T follicular helper cell (primary cell): ENCODE results near the gene PEAK1.

Experiments used
- DNase-seq: peaks from one replicate; pipeline ENCODE4 v3.0.0-alpha.2; 2020; ENCODE audit warnings: low read depth

Gene PEAK1

DNA sequence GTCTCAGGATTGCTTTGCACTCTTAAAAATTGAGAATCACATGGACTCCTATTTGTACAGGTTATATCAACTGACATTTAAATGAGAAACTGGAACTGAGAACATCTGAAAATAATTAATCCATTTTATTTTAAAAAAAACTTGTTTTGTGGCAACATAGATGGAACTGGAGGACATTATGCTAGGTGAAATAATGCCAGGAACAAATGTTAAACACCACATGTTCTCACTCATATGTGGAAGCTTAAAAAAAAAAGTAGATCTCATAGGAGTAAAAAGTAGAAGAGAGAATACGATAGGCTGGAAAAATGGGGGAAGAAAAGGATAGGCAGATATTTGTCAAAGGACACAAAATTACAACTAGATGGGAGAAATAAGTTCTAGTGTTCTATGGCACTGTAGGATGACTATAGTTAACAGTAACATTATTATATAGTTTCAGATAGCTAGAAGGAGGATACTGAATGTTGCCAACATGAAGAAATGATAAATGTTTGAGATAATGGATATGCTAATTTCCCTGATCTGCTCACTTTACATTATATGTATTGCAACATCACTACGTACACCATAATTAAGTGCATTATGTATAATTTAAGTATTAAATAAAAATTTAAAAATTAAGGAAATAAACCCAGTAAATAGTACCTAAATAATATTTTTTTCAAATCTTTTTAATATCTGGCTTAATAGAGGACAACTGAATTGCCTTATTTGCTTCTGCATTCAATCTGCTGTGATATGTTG is 248.5 kb downstream of the PEAK1 start:
- no peak for DNase-seq

DNA sequence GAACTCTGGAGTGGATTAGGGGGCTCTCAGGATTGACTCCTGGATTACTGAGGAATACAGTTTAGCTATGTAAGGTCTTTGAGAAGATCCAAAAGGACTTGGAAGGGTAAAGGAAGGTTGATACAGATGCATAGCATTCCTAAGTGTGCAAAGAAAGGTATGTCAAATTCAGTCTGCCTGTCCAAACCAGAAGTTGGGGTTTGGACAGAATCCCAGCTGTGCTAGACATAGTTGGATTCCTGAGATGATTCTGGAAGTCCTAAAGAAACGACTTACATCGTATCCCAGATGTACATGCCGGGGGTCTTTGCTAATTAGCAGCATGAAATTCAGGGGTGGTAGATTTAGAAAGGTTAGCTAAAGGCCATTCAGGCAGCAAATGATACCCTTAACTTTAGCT is 251.3 kb downstream of the PEAK1 start:
- no peak for DNase-seq

DNA sequence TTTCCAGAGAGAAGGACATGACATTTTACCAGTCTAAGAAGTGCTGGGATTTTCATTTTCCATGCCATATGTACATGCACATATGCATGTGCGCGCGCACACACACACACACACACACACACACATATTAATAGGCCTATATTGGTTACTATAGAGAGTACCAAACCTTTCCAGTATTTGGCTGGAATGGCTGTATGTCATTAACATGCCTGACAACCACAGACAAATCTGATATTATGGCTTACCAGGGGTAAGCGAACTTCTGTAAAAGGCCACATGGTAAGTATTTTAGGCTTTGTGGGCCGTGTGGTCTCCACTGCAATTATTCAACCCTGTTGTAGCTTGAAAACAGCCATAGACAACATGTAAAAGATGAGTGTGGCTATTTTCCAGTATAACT is 251.8 kb downstream of the PEAK1 start:
- no peak for DNase-seq

GRCh38 chr15:77167406-77167805 is 252.5 kb downstream of the PEAK1 start:
- no peak for DNase-seq

DNA sequence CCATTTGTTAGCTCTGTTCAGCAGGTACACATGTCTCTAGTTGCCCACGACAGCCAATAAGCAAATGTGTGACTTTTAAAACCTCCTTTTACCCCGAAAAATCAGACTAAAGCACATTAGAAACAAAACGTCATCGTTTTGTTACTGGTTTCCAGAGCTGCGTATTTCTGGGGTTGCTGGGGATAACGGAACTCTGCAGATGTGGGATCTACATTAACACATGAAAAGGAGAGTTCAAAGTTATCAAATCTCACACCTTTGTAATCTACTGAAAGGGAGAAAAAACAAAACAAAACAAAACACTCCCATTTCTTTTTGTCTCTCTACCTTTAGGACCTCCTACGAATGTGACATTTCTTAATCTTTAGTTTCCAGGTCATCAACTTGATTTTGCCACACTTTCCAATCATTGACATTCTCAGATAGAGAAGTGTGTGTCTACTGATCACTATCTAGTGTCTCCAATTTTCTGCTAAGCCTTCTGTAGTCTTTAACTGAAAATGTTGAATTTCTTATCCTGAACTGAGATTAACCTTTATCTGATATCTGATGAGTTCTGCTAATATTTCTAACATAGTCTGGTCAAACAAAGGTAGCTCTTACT is 256.0 kb downstream of the PEAK1 start:
- no peak for DNase-seq

- no peak for DNase-seq
Measured at GRCh38 chr15:77162872-77163633, 256.9 kb downstream of the PEAK1 start.

DNA sequence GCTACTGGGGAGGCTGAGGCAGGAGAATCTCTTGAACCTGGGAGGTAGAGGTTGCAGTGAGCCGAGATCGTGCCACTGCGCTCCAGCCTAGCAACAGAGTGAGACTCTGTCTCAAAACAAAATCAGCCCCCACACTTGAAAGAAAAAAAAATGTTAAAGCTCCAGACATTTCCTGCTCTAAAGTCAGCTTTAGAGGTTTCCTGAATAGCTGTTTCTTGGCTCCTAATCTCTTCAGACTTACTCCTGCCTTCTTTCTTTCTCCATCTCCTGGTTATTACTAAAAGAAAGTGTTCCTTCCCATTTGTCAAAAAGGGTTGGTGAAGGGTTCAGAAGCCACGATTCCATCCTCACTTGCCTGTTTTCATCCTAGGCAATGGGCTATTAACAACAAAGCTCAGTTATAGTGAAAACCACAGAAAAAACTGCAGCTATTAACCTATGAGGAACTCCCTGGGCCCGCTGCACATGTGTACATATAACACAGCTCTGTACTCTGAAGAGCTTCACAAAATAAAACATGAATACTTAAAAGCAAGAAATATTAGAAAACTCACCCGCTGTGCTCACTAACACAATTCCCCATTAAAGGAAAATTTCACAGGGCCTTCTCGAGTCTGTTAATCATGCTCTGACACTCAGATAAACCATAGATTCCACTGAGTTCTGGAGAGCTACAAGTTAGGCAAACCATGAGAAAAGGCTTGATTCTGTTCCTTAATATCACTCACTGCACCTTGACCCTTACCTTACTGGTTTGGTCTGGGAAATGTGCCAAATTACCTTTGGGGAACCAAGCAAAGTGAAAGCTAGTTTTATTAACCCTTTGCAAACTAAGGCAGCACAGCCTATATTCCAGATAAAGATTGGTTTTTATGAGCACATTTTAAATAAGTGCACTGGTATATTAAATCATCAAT is 259.1 kb downstream of the PEAK1 start:
- DNase-seq = no peak

- DNase-seq = peak; percentile 7
Measured at GRCh38 chr15:77156000-77156399, 263.9 kb downstream of the PEAK1 start.

DNA sequence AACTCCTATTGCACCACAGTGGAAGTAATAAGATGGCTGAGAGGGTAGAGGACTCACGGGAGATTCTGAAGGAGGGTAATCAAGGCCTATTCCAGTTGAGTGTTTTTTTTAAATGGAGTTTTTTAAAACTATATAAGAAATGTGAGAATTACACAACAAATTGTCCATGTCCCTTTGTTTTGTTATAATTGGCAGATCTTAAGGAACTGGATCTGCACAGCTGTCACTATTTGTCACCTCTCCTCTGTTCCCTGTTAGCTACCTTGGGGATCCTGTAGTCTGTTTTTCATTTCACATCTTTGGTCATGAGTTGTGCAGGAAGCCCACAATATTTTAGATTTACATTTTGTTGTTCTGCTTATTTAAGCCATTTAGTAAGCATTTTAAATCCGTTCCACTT is 271.7 kb downstream of the PEAK1 start:
- DNase-seq = no peak

DNA sequence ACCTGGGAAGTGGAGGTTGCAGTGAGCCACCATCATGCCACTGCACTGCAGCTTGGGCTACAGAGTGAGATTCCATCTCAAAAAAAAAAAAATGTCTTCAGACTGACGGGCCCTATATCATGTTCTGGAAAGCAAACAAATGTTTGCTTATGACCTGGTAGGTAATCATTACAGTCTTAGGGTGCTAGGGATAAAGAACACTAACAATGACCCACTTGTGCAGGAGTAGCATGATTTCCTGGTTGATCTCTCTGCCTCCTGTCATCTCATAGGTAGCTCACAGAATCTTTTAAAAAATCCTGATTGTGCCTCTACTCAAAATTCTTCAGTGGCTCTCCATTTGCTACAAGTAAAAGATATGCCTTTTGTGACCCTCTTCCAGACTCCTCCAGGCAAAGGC is 274.5 kb downstream of the PEAK1 start:
- DNase-seq = no peak

GRCh38 chr15:77144492-77145070 is 275.3 kb downstream of the PEAK1 start:
- no peak for DNase-seq

DNA sequence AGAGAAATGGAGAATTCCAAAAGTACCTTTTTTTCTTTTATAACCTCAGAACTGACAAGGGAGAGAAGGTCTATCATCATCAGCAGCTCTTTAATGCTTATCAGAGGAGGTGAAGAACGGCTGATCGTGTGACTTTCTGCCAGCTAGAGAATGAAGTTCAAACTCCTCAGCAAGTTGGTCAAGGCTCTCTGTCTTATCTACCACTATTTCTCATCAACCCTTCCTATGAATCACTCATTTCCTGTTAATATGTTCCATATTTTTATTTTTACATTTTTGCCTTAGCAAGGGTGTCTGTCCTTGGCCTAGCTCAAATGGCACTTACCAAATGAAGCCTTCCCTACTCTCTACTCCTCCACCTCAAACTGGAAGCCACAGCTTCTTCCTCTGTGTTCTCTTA is 275.9 kb downstream of the PEAK1 start:
- no peak for DNase-seq

GRCh38 chr15:77143616-77144015 is 276.3 kb downstream of the PEAK1 start:
- no peak for DNase-seq

GRCh38 chr15:77143191-77143590 is 276.7 kb downstream of the PEAK1 start:
- no peak for DNase-seq

DNA sequence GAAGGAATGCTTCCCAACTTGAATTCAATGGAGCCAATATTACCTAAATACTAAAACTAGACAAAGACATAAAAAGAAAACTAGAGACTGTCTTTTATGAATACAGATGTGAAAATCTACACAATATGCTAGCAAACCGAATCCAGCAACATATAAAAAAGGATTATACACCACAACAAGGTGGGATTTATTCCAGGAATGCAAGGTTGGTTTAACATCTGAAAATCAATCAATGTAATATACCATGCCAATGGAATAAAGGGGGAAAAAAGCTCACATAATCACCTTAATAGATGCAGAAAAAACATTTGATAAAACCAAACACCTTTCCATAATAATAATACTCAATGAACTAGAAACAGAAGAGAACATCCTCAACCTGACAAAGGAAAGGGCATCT is 279.7 kb downstream of the PEAK1 start:
- DNase-seq = no peak

GRCh38 chr15:77139312-77139711 is 280.6 kb downstream of the PEAK1 start:
- no peak for DNase-seq

DNA sequence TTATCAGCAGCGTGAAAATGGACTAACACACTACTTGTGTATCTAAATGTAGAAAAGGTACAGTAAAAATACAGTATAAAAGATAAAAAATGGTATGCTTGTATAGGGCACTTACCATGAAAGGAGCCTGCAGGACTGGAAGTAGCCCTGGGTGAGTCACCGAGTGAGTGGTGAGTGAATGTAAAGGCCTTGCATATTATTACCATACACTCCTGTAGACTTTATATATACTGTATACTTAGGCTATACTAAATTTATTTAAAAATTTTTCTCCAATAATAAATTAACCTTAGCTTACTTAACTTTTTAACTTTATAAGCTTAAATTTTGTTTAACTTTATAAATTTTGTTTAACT is 281.8 kb downstream of the PEAK1 start:
- DNase-seq = no peak

- no peak for DNase-seq
Measured at GRCh38 chr15:77135181-77135580, 284.7 kb downstream of the PEAK1 start.

DNA sequence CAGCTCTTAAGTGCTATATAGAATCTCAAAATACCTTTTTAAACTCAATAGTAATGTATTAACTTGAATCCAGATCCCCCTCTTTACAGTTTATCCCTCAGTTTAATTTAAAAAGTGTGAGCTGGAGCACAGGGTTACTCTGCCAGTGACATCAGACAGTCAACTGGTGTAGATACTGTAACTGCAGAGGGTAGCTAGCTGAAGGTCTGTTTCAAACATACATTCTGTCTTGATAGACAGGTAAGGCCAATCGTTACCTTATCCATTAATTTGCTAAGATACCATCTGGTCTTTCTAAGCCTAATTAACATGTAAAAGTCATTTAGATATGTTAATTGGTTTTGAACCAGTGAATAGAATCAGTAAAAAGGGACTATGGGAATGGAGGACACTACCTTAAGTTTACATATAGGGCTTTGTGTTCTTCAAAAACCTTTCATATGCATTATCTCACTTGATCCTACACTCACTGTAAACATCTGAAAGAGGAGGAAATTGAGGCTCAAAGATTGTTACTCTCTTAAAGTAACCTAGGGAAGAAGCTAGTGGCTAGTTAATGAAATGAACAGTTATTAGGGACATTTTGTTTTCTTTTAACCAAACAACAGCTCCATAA is 289.5 kb downstream of the PEAK1 start:
- DNase-seq = no peak

DNA sequence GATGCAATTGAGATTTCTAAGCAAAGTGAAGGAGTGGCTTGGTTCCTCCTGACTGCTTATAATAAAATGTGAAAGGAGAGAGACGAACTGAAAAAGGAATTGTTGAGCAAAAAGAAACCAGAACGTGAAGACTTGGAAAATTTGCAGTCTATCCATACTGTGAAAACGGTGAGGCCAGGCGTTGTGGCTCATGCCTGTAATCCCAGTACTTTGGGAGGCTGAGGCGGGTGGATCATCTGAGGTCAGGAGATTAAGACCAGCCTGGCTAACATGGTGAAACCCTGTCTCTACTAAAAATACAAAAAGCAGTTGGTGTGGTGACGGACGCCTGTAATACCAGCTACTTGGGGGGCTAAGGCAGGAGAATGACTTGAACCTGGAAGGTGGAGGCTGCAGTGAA is 292.3 kb downstream of the PEAK1 start:
- DNase-seq = no peak
